Measurements from ENCODE around the gene GRK3. TPM values are rescaled to one million over a fixed set of nuclear protein-coding genes. Genes with fewer than 3 reads are reported as not detected.

GRK3 gene
- total and polyA plus RNA-seq, 10 of the 15 experiments (the other 5 are each of a cell fraction or from before 2014, with no cell fraction given): 3.1 to 35.1 (median 14.7) TPM

- Histone ChIP-seq H3K27me3 (replicated peaks in 1 of 2; ENCODE audit: control insufficient read depth in 2 of 2, insufficient read depth in 2 of 2, low read length in 1 of 2) (no peaks in the 10 kb centered on the region), H3K4me1 (ENCODE audit: control insufficient read depth, insufficient read depth, low read length) (peaks cover 25% of the 10 kb centered on the region), H3K4me2 (ENCODE audit: control insufficient read depth, insufficient read depth) (peak overlapping the region; percentile 69), H3K9ac (ENCODE audit: control insufficient read depth, insufficient read depth, low read length) (peak overlapping the region; percentile 81), H3K4me3 (peak overlapping the region; percentile 94), H3K27ac (ENCODE audit: control insufficient read depth, insufficient read depth) (peak overlapping the region; percentile 75), H4K20me1 (ENCODE audit: control insufficient read depth, insufficient read depth) (no peaks in the 10 kb centered on the region), H2AFZ (ENCODE audit: control insufficient read depth, low read depth, low read length) (peak overlapping the region; percentile 42; the same call in 1 of the 2 replicates), H3K79me2 (ENCODE audit: control insufficient read depth, insufficient read depth, low read length) (peaks cover 67% of the 10 kb centered on the region), H3K9me3 (replicated peaks; ENCODE audit: control insufficient read depth, insufficient read depth, low read length) (no peaks in the 10 kb centered on the region), H3K36me3 (ENCODE audit: control insufficient read depth in 2 of 2, insufficient read depth in 2 of 2, low read length in 1 of 2) (no peaks in the 10 kb centered on the region)
- TF ChIP-seq PKNOX1 (IDR thresholded peaks at IDR 0.05) (peak; percentile 67), ZNF384 (IDR thresholded peaks at IDR 0.05; ENCODE audit: borderline replicate concordance, low read depth, low read length) (peak; percentile 42; the same call in 1 of the 2 replicates), NFIC (IDR thresholded peaks at IDR 0.05; ENCODE audit: low read depth, low read length) (no peak), ZBTB40 (IDR thresholded peaks at IDR 0.05; ENCODE audit: borderline replicate concordance) (peak; percentile 85; the same call in 1 of the 2 replicates), ASH2L (IDR thresholded peaks at IDR 0.05; ENCODE audit: borderline replicate concordance, low read depth) (no peak), POLR2AphosphoS5 (IDR thresholded peaks at IDR 0.05; ENCODE audit: low read length) (0 out of 2 replicates have a peak, but pooled peaks have one; percentile 23), SPI1 (IDR thresholded peaks at IDR 0.05; ENCODE audit: borderline replicate concordance, insufficient read depth, low read depth, low read length) (peak; percentile 82), CHD2 (IDR thresholded peaks at IDR 0.05; ENCODE audit: borderline replicate concordance, low read depth, low read length) (0 out of 2 replicates have a peak, but pooled peaks have one; percentile 26), EP300 (IDR thresholded peaks at IDR 0.05; ENCODE audit: borderline replicate concordance in 1 of 2, control insufficient read depth in 1 of 2, low read depth in 2 of 2, low read length in 2 of 2) (0 out of 4 replicates have a peak, but pooled peaks of 1 of the 2 experiments have one; percentile 22), MLLT1 (IDR thresholded peaks at IDR 0.05) (0 out of 2 replicates have a peak, but pooled peaks have one; percentile 21)
- CTCF ChIA-PET: interaction anchor here (0.6 to 8.6 kb wide), 16 partner anchors 16 to 205 kb away, joined by 3 to 89 read pairs (median 7); no protein-coding TSS in a partner anchor
- BruUV-seq (replicated peaks): no TSS peak
- FAIRE-seq (no peak), DNase-seq (ENCODE audit: low read depth, low spot score) (no peak), ATAC-seq (peak; percentile 24)
- POLR2A ChIA-PET: interaction anchor here (0.6 to 1.3 kb wide), 2 partner anchors 23 to 912 kb away, joined by 3 to 5 read pairs; no protein-coding TSS in a partner anchor
- in situ Hi-C loops (cut with MboI): no loop called here
- SMC1A ChIA-PET (ENCODE audit: uncharacterized antibody, unreplicated experiment): interaction anchor here (0.9 to 12.1 kb wide), 18 partner anchors 9 to 206 kb away, joined by 3 to 170 read pairs (median 8); no protein-coding TSS in a partner anchor
- RAD21 ChIA-PET (ENCODE audit: unreplicated experiment): interaction anchor here (0.6 to 14.7 kb wide), 21 partner anchors 8 to 206 kb away, joined by 3 to 202 read pairs (median 4); no protein-coding TSS in a partner anchor
- 0% methylated on average over 2 of the region's 2 CpGs for WGBS (ENCODE audit: insufficient coverage, insufficient replicate concordance, low lambda C conversion rate, missing lambda C conversion rate)
- intact Hi-C loops (cut with micrococcal nuclease; ENCODE audit: unreplicated experiment): no loop called here
Observed at GRCh38 chr22:25566898-25567235, 2.4 kb downstream of the GRK3 start.

Data from GM12878 (cell line).